Measurements from ENCODE around the gene POGLUT2.
"Not testable (repeated sequence)": the region's sequence is repeated elsewhere in the genome, so short reads cannot be mapped to it uniquely, and the experiment has no call there.

The POGLUT2 gene

GRCh38 chr13:102812611-102813287, 14.0 kb upstream of the POGLUT2 start:
- DNase-seq = no peak

GRCh38 chr13:102807699-102808098, 8.9 kb upstream of the POGLUT2 start:
- no peak for DNase-seq

GRCh38 chr13:102805680-102806079, 6.9 kb upstream of the POGLUT2 start:
- DNase-seq = no peak

GRCh38 chr13:102800145-102801041, 1.6 kb upstream of the POGLUT2 start:
- peak; percentile 97 for DNase-seq

DNA sequence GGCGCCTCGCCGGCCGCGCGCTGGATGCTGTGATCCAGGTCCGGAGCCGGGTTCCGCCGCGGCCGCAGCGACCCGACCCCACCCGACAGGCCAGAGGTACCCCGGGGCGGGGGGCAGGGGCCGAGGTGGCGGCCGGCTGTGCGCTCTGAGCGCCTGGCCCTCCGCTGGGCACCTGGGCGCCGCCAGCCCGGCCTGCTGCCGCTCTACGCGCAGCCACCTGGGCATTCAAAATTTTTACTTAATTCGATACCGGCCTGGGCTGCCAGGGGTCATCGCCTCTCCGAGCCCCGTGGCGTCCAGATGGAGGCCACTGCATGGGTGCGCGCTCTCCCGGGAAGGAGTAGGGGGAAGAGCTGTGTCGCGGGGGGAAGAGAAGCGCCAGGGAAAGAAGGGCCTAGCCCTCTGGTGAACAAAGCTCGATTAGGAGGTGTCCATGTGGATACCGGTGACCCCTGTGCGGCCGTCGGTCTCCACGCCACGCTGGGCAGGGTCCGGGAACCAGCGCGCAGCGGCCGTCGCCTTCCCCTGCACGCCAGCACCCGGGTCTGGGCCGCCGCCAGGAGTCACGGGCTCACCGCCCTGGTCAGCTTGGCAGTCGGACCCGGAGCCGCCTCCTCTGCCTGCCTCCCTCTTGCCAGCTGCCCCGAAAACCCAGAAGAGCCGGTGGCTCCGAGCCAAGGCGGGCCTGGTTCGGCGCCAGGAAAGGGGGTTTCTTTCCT, 809 bp upstream of the POGLUT2 start:
- peak; percentile 84 for DNase-seq

DNA sequence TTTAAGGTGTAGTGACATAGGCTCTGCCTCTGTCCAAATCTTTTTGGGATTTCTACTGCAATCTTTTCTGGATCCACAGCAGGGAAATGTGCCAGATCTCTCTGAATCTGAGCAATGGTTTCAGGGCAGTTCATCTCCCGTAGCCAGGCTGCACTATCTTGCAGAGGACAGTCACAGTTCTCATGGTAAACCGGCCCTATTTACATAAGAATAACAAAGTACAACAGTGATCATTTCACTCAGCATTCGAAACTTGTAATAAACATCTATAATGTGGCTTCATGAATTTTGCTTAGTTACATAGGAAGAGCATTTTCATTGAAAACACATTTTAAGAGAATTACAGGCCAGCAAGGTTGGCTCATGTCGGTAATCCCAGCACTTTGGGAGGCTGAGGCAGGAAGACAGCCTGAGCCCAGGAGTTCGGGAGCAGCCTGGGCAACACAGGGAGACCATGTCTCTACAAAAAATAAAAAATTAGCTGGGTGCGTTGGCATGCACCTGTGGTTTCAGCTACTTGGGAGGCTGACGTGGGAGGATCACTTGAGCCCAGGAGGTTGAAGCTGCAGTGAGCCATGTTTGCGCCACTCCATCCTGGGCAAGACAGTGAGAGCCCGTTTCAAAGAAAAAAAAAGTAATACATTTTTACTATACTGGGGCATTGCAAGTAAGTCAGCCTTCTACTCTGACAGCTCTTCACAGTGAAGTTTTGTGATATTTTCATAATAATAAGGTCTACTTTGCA, 5.0 kb downstream of the POGLUT2 start:
- no peak for DNase-seq

- no peak for DNase-seq
Observed at GRCh38 chr13:102792396-102792795, 6.4 kb downstream of the POGLUT2 start.

DNA sequence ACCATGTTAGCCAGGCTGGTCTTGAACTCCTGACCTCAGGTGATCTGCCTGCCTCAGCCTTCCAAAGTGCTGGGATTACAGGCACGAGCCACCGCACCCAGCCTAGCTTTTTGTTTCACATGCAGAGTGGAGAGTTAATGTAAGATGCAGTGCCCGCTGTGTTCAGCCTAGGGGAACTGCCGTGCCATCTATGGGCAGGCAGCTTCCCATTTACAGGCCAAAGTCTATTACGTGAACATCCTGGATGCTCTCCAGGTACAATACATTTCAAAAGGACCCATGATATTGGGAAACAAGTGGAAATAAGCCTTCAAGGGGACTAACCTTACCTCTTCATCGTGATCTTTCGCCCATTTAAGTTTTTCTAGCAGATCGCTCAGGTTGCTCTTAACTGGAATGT, 10.1 kb downstream of the POGLUT2 start:
- DNase-seq = no peak

DNA sequence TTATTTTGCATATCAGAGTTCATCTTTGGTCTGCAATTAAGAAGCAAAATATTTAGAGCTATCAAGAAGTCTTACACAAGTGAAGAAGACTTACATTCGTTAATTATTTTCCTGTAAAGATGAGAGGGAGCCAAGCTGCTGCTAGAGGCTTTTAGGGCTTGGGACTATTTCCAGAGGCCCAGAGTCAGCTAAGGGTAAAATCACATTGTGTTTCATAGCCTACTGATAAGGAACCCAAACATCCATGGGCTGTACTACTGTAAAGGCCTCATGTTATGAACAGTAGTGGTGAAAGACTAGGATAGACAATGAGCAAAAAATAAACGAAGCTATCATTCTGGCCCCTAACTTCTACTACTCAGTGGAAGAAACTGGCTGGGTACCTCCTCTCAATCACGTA, 14.3 kb downstream of the POGLUT2 start:
- DNase-seq = no peak

DNA sequence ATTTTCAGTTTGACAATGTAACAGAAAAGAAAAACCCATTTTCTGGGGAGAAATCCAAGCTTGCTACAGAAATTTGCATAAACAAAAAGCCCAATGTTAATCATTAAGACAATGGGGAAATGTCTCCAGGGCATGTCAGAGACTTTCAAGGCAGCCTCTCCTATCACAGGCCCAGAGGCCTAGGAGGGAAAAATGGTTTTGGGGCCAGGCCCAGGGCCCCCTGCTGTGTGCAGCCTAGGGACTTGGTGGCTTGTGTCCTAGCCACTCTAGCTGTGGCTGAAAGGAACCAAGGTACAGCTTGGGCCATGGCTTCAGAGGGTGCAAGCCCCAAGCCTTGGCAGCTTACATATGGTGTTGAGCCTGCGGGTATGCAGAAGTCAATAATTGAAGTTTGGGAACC, 17.2 kb downstream of the POGLUT2 start:
- DNase-seq = no peak

DNA sequence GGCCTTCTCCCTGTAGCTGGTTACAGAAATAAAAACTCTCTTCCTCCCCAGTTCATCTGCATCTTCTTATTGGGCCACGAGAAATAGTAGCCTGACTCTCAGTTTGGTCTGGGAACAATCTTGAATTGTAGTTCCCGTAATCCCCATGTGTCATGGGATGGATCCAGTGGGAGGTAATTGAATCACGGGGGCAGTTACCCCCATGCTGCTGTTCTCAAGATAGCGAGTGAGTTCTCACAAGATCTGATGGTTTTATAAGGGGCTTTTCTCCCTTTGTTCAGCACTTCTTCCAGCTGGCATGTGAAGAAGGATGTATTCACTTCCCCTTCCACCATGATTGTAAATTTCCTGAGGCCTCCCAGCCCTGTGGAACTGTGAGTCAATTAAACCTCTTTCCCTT, 18.1 kb downstream of the POGLUT2 start:
- not testable (repeated sequence) for DNase-seq

DNA sequence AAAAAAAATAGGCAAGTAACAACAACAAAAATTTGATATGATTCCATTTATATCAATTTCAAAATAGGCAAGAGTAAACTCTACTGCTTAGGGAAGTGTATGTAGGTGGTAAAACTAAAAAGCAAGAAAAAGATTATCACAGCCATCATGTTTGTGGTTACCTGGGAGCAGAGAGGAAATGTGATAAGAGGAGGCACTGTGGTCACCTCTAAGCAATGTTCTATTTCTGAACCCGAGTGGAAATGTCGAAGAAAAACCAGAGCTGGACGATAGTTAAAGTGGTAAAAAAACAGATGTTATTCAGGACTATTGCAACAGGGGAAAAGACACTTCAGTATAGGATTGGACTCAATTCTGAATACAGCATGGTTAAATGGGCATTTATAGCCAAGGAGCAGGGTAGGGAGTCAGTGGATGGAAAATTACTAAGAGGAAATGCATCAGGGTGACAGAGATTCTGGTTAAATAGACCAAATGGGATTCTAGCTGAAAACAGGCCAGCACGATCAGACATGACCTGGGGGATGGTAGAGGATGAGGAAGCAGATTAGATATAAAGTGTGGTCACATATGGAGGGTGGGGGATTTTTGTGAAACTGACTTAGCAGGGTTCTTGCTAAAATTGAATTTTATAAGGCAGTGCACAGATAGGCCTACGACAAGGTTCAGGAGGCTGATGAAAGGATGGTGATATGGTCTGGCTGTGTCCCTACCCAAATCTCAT, 19.2 kb downstream of the POGLUT2 start:
- DNase-seq = no peak

DNA sequence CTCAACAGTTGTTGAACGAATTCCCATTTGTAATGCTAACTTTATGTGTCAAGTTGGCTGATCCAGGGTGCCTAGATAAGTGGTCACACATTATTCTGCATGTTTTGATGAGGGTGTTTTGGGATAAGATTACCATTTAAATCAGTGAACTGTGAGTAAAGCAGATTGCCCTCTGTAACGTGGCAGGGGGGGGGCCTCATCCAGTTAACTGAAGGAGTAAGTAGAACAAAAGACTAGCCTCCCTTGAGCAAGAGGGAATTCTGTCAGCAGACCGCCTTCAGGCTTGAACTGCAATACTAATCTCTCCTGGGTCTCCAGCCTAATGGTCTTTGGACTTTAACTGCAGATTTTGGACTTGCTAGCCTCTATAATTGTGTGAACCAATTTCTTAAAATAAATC, 21.0 kb downstream of the POGLUT2 start:
- DNase-seq = no peak

DNA sequence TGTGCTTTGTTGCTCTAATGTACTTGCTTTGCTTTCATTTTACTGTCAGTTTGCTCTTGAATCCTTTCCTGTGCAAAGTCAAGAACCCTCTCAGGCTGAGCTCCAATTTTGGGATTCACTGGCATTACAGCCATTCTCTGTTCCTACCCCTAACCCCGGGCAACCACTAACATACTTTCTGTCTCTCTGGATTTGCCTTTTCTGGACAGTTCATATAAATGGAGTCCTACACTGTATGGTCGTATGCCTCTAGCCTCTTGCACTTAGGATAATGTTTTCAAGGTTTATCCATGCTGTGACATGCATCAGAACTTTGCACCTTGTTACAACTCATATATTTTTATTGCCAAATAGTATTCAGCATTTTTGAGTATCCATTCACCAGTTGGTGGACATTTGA, 22.5 kb downstream of the POGLUT2 start:
- DNase-seq = no peak

DNA sequence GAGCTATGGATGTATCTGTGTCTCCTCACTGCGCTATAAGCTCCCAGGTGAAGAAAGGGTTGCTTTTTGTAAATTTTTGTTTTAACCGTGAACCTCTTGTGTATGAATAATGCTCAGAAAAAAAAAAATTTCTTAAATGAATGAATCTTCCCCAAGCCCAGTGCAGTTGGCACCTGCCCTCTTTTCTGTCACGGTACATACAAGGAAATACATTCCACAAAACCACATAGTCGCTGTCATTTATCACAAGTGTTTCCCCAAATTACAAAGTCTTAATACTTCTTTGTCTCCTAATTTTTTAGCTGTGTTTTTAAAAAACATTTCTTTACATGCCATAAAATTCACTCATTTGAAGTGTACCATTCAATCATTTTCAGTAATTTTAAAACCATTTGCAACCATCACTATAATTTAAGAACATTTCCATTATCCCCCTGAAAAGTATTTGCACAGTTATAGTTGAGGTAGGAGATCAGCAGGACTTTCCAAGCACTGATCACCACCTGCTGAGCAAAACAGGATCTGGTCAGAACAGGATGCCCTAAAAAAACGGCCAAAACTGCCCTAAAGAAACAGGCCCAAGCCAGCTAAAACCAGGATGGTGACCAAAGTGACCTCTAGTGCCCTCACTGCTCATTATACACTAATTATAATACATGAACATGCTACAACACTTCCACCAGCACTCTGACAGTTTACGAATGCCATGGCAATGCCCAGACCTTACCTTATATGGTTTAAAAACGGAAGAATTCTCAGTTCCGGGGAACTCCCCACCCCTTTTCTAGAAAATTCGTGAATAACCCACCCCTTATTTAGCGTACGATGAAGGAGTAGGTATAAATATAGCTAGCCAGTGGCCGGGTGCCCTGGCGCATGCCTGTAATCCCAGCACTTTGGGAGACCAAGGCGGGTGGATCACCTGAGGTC, 23.9 kb downstream of the POGLUT2 start:
- no peak for DNase-seq

GRCh38 chr13:102774214-102774568, 24.6 kb downstream of the POGLUT2 start:
- DNase-seq = no peak

- DNase-seq = peak; percentile 99
Observed at GRCh38 chr13:102773441-102774213, 25.1 kb downstream of the POGLUT2 start, which contains the start of gene TEX30. TSS of gene TEX30 (minus strand) at chr13:102773786. CDS start at chr13:102770026, 3,760 bp downstream.

- no peak for DNase-seq
Observed at GRCh38 chr13:102772042-102772425, 26.7 kb downstream of the POGLUT2 start.

DNA sequence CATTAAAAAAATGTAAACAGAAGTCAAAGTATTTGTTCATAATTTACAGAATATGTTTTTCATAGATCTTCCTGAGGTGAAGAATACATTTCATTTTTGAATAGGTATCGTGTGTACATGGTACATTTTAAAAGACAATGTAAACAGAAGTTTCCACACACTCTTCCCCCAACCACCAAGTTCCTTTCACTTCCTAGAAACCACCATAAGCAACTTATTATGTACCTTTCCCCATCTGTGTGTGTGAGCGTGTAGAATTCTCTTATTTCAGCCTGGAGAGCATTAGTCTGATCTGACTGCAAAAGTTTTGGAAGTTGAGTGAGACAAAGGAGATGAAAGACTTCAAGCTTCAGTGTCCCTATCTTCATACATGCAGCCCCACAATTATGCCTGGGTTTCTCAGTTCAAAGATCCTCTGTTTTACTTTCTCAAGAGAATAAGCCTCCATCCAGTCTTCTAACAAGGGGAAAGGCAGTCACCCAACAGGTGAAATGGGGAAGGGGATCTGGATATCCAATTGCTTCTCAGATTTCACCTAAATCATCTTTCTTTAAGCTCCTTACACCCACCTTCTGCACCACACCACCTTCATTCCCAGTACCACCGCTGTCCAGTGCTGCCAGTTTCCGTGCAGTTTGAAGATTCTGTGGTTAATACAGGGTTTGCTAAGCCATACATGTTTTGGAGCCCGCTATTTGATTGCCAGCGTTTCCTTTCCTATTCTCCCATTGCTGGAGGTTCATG, 27.3 kb downstream of the POGLUT2 start:
- DNase-seq = no peak

Measured in right kidney (tissue), 1 donor.